Mucosa of stomach (tissue), 1 donor: ENCODE measurements around the gene CTCF.

ENCODE experiments used
- H3K27me3 ChIP-seq: one replicate; pipeline ENCODE4 v1.7.0; 2013; ENCODE audit warnings: mild to moderate bottlenecking, low read length; ENCODE audit not compliant: control insufficient read depth, insufficient read depth
- H3K36me3 ChIP-seq: one replicate; pipeline ENCODE4 v1.7.0; 2013; ENCODE audit warnings: low read length; ENCODE audit not compliant: control insufficient read depth, insufficient read depth
- H3K4me1 ChIP-seq: one replicate; pipeline ENCODE4 v1.7.0; 2013; ENCODE audit warnings: mild to moderate bottlenecking, low read length; ENCODE audit not compliant: control insufficient read depth, insufficient read depth
- H3K4me3 ChIP-seq: one replicate; pipeline ENCODE4 v1.7.0; 2013; ENCODE audit warnings: low read length
- H3K9ac ChIP-seq: one replicate; pipeline ENCODE4 v1.7.0; 2013; ENCODE audit warnings: mild to moderate bottlenecking, low read length, moderate library complexity
- H3K9me3 ChIP-seq: one replicate; pipeline ENCODE4 v1.7.0; 2013; ENCODE audit warnings: mild to moderate bottlenecking, low read length, moderate library complexity; ENCODE audit not compliant: control insufficient read depth
- donor health status: Pancreatic carcinoma.

Gene CTCF

DNA sequence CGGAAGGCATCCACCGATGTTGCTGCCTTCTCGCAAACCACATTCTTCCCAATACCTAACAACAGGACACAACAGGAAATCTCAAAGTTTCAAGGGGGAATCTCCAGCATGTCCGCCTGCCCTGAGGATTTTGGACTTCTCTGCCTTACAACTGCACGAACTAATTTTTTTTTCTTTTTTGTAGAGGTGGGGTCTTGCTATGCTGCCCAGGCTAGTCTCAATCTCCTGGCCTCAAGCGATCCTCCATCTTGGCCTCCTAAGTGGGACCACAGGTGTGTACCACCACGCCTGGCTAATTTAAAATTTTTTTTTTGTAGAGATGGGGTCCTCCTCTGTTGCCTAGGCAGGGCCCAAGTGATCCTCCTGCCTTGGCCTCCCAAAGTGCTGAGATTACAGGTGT, 113.7 kb downstream of the CTCF start:
- H3K9me3 ChIP-seq, result no peaks in the 10 kb centered on the region
- no peak overlapping the region for H3K9ac ChIP-seq
- no peaks in the 10 kb centered on the region for H3K27me3 ChIP-seq
- peaks cover 28% of the 10 kb centered on the region for H3K4me1 ChIP-seq
- H3K36me3 ChIP-seq, result no peaks in the 10 kb centered on the region
- H3K4me3 ChIP-seq, result no peak overlapping the region

DNA sequence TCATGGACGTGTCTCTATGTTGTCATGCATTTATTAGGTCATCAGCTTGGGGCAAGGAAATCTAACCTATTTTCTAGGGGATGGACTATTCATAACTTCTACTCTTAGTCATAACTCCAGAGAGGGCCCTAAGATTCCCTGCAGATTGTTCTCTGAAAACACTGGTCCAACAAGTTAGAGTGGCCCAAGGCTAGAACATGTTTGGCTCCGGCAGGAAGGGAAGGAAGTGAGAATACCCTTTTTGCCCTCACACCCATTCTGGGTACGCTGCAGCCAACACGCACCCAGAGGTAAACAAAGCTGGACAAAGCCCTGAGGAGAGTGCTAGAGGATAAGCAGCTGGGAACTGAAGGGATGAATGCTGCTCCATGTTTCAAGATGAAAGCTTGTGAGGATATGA, 114.2 kb downstream of the CTCF start:
- Histone ChIP-seq H3K27me3 (no peaks in the 10 kb centered on the region), H3K9ac (no peak overlapping the region), H3K9me3 (no peaks in the 10 kb centered on the region), H3K4me3 (no peak overlapping the region), H3K36me3 (no peaks in the 10 kb centered on the region), H3K4me1 (peaks cover 28% of the 10 kb centered on the region)

DNA sequence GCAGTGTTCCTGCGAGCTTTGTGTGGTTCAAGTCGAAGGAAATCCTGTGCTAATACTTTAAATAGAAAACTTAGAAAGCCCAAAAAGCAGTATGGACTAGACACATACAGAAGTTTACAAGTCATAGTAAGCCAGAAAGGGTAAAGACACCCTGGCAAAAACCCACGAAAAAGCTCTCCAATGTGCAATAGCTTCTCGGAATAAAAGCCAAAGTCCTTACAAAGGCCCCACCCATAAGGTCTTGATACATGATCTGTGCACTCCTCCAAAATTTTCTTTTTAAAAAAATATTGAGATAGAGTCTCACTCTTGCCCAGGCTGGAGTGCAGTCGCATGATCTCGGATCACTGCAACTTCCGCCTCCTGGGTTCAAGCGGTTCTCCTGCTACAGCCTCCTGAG, 114.6 kb downstream of the CTCF start:
- H3K9ac ChIP-seq, result no peak overlapping the region
- no peaks in the 10 kb centered on the region for H3K36me3 ChIP-seq
- H3K4me3 ChIP-seq, result no peak overlapping the region
- H3K9me3 ChIP-seq, result no peaks in the 10 kb centered on the region
- H3K27me3 ChIP-seq, result no peaks in the 10 kb centered on the region
- peaks cover 28% of the 10 kb centered on the region for H3K4me1 ChIP-seq

DNA sequence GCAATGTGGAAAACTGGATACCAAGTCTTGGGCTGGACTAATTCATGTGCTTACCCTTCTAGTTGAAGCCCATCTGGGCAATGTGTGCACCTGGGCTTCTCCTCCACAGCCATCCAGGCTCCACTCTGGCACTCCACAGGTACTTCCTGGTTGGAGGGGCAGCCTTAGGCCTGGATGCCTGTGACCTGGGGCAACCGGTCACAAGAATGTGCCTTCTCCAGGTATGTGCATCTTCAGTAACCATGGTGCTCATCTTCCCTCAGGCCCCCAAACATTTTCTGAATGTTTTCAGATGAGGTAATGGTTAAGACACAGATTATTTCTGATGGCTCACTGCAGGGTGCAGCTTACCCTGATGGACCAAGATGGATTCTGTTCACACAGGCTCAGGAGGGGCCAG, 115.4 kb downstream of the CTCF start:
- H3K27me3 ChIP-seq, result no peaks in the 10 kb centered on the region
- H3K36me3 ChIP-seq, result no peaks in the 10 kb centered on the region
- H3K9me3 ChIP-seq, result no peaks in the 10 kb centered on the region
- H3K4me3 ChIP-seq, result no peak overlapping the region
- H3K4me1 ChIP-seq, result peaks cover 28% of the 10 kb centered on the region
- no peak overlapping the region for H3K9ac ChIP-seq

DNA sequence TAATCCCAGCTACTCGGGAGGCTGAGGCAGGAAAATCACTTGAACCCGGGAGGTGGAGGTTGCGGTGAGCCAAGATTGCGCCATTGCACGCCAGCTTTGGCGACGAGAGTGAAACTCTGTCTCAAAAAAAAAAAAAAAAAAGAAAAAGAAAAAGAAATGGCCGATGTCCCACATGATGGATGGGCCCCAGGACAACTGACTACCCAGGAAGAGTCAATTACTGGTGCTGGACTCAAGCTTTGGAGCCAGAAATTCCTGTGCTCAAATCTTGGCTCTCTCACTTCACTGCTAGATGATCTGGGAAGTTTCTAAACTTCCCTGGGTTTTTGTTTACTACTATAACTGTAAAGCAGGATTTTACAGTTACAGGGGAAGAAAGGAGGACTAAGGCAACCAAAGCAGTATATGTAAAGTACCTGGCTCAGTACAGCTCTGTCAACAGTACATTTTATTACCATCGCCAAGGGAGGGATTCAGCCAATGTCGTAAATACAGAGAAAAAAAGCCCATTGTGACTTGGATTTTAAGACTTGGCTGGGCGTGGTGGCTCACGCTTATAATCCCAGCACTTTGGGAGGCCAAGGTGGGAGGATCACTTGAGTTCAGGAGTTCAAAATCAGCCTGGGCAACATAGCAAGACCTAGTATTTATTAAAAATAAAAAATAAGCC, 116.2 kb downstream of the CTCF start:
- H3K4me3 ChIP-seq, result no peak overlapping the region
- no peaks in the 10 kb centered on the region for H3K36me3 ChIP-seq
- peaks cover 21% of the 10 kb centered on the region for H3K4me1 ChIP-seq
- no peaks in the 10 kb centered on the region for H3K27me3 ChIP-seq
- no peak overlapping the region for H3K9ac ChIP-seq
- H3K9me3 ChIP-seq, result no peaks in the 10 kb centered on the region

DNA sequence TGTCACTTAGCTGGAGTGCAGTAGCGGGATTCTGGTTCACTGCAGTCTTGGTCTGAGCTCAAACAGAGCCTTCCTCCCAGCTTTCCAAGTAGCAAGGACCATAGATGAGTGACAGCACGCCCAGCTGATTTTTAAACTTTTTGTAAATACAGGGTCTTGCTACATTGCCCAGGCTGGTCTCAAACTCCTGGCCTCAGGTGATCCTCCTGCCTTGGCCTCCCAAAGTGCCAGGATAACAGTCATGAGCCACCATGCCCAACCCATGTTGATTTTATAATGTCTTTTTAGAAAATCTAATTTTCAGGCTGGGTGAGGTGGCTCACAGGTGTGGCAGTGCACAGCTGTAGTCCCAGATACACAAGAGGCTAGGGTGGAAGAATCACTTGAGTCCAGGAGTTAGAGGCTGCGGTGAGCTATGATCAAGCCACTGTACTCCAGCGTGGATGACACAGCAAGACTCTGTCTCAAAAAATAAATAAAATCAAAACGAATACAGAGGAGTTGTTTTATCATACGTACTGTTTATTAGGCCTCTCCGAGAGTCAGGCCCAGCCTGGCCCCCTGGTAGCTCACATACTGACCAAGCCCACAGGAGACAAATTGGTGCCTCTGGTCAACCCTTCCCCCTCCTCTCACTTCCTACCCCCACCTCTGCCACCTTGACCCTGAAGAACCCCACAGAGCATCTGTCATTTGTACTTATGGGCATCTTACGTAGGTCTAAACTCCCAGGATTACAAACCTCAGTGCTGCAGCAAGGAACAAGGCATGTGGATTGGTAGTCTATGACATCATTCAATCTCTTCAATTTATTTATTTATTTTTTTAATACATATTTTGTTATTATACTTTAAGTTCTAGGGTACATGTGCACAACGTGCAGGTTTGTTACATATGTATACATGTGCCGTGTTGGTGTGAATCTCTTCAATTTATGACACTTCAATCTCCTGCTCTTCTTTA, 117.9 kb downstream of the CTCF start:
- peaks cover 5% of the 10 kb centered on the region for H3K36me3 ChIP-seq

DNA sequence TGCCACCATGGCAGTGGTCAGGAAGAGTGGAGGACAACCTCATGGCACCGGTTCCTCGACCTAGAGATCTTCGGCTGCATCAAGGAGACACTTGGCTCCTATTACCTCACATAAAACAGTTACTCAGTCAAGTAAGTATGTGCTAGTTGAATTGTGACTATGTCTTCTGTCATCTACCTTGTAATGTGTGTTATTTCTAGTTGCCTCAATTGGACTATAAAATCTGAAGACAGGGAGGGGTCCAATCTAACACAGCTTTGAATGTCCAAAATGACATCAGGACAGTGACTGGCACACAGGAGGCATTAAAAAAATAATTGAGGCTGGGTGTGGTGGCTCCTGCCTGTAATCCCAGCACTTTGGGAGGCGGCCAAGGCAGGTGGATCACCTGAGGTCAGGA, 121.4 kb downstream of the CTCF start:
- Histone ChIP-seq H3K9ac (no peak overlapping the region), H3K9me3 (no peaks in the 10 kb centered on the region), H3K27me3 (no peaks in the 10 kb centered on the region), H3K36me3 (peaks cover 9% of the 10 kb centered on the region), H3K4me3 (no peak overlapping the region), H3K4me1 (no peaks in the 10 kb centered on the region)

More for the DNA sequence above, 117.9 kb downstream of the CTCF start:
- Histone ChIP-seq H3K4me3 (no peak overlapping the region), H3K27me3 (no peaks in the 10 kb centered on the region), H3K9me3 (no peaks in the 10 kb centered on the region), H3K9ac (no peak overlapping the region), H3K4me1 (peaks cover 6% of the 10 kb centered on the region)

DNA sequence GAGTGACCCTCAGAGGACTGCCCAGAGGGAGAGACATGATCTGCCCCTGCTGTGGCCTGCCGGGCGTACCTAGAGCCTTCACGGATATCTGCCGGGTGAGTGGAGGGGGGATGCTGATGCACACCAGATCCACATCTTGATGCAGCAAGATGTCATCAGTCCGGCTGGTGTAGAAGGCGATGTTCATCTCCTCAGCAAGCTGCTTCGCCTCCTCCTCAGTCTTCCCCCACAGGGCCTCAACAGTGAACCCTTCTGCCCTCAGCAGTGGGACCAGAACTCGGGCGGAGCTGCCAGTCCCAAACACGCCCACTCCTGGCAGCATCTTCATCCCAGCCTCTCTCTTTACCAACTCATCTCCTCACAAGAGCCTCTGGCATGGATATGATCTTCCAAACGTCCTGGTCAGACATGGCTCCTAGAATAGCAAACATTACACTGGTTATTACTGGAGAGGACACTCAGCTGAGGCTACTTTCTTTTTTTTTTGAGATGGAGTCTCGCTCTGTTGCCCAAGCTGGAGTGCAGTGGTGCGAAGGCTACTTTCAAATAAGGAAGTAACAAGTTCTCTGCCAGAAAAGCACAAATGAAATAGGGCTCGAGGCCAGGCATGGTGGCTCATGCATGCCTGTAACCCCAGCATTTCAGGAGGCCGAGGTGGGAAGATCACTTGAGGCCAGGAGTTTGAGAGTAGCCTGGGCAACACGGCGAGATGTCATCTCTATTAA, 123.2 kb downstream of the CTCF start:
- no peak overlapping the region for H3K4me3 ChIP-seq
- no peaks in the 10 kb centered on the region for H3K27me3 ChIP-seq
- H3K9ac ChIP-seq, result no peak overlapping the region

More for the DNA sequence above, 123.2 kb downstream of the CTCF start:
- Histone ChIP-seq H3K4me1 (no peaks in the 10 kb centered on the region), H3K9me3 (no peaks in the 10 kb centered on the region), H3K36me3 (peaks cover 9% of the 10 kb centered on the region)
